NCI-H1105 treated with DMSO at 0.1 percent for 48 hours (cell line): ENCODE results near the gene ASXL1.

Source experiments
- DNase-seq: peaks from one replicate; lab custom pipeline; 2025; lab: John Stamatoyannopoulos, UW

The ASXL1 gene

DNA sequence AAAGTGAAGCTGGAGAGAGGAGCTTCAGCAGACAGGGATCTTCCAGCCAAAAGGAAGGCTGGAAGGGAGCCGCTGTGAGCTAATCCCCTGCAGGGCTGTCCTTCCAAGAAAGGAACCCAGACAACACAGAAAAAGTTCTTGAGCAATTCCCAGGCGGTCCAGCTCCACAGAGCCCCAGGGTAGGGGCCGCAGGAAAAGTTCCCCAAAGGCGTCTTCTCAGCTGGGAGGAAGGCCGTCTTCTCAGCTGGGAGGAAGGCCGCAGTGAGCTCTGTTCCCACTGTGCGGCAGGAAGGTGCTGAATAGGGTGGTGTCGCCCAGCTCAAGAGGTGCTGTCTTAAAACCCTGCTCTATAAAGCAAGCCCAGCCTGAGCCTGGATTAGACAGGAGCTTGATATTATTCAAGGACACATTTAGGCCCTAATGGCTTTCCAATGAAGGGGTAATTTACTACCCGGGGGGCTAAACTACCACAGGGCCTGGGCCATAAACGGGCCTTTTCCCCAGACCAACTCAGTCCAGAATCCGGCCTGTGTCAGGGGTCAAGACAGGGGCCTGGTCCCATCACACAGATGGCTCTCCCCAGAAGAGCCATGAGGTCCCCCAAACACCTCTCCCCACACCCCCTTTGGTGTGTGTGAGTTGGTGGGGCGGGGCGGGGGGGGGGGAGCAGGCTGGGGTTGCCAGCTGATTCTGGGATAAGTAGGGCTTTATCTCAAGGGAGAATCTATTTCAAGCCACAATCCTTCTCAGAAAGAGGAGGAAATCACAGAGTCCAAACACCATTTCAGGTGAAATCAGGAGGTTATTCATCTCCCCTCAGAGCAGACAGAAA lies 123.4 kb downstream of the ASXL1 start:
- DNase-seq, result no peak

DNA sequence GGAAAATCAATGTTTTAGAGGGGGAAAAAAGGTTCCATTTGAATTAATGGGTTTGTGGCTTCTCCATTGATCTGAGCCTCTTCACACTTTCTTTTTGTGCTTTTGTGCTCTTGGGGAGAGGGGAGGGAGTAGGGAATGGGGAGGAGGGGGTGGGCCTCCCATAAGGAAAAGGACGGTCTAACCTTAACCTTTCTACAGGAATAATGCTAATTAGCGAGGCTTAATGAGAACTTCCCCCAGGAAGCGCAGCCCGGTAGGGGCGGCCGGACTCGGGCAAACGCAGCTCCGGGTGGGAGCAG lies 124.0 kb downstream of the ASXL1 start:
- no peak for DNase-seq

DNA sequence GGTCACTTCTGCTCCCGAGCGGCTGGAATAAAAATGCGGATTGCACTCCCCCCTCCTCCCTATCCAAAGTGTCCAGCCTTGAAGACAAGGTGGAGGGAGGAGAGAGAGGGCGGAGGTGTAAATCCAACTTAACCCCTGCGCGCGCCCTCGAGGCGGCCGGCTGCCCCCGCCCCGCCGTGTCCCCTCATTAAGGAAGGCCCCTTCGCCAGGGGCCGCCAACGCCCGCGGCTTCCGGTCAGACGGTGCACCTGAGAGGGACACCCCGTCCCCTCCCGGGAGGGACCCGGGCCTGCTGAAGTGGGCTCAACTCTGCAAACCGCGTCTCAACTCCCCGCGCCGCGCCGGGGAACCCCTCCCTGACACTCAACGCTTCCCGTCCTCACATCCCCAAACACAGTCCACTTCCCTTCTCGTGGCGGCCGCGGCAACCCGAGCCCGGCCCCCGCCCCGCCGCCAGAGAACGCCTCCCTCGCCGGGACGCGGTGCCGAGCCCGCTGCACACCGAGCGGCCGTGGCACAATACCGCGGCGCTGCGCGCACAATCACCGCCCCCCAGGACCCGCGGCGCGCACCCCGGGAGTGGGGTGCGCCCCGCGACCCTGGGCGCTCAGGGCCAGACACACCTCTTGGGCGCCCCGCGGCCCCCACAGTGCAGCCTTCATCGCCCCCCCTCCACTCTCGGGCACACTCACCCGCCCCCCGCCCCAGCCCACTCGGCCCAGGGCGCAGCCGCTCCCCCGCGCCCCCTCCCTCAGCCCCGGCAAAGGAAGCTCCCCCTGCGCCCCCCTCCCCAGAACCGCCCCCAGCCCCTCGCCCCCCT lies 124.5 kb downstream of the ASXL1 start:
- no peak for DNase-seq

DNA sequence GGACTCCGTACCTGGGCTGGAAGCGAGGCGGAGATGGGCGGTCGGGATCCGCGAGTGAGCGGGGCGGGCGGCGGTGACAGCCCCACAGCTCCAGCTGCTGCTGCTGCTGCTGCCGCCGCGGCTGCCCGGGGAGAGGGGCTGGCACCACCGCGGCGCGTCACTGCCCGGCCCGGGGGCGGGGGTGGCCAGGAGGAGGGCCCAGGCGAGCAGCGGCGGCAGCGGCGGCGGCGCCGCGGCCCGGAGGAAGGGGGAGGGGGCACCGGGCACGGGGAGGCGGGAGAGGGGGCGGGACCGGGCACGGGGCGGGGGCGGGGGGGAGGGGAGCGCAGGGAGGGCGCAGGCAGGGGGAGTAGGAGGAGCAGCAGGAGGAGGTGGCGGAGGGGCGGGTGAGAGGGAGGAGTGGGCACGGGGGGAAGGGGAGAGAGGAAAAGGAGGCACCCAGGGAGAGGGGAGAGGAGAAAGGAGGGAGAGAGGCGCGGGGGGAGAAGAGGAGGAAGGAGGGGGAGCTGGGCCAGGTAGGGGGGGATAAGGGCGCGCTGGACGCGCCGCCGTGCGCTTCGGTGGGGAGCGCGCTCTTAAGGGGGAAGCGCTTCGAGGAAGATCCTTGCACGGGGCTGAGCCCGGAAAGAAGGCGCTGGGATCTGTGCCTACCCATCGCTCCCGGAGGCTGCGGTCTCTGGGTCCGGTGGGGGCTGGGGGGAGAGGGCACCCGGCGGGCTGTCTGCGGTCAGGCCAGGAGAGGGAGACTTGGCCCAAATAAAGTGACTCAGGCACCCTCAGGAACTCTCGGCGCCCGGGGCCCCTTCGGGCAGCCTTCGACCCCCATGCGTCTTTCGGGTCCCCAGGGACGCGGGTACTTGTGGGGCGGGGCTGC lies 125.5 kb downstream of the ASXL1 start:
- DNase-seq, result peak; percentile 82

DNA sequence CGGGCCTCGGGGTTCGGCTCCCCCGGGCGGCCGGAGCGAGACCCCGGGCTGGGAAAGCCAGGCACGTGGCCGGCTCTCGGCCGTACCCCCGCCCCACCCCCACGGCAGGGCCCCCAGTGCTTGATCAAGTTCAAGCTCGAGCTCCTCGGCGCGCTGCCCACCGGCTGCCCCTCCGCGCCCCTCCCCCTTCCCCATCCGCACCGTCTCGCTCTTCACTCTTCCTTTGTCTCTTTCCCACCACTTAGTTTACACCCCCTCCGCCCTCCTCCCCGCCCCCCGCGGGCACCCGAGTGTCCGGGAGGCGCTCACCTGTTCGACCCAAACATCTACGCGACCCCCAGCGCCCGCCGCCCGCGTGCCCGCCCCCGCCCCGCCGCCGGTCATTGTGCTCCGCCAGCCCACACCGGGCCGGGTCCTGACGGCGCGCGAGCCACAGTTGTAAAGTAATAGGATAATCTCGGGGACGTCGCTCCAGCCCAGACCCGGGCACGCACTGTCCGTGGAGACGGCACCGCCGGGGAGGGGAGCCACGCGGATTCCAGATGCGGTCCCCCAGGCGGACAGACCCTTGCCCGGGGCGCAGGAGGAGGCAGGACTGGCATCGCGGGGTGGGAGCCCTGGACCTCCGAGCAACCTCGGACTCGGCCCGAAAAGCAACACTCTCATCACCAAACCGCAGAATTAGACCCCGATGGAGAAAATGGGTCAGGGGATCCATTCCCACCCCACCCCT lies 126.3 kb downstream of the ASXL1 start:
- DNase-seq, result peak; percentile 55

- DNase-seq, result peak; percentile 82
Observed at GRCh38 chr20:32484958-32485769, 127.0 kb downstream of the ASXL1 start.

DNA sequence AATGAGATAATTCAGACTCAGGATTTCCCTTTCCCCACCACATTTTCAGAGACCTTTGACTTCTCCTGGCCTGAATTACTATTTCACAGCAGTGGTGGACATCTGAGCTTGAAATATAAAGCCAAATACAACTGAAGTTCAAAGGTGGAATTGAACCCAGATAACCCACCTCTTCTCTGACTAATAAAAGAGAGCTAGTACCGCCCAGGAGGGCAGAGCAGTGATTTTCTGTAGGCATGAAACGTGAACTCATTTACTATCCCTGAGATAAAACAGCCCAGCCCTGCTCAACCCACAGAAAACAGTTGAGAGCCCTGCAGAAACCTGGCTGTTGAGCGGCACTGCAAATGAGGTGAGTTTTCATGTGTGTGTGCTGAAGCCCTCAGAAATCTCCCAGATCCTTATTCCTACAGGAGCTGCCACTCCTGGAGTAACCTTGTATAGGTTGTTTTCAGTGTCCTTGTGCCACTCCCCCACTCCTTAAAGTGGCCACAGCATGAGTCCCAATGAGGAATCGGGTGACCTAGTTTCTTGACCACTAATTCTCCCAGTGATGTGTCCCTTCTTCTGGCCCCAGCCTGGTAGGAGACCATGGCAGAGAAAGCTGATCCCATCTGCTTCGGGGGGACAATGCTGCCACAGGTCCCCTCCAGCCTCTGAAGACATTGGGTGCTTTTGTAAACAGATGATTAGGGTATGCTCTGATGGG lies 127.8 kb downstream of the ASXL1 start:
- no peak for DNase-seq

DNA sequence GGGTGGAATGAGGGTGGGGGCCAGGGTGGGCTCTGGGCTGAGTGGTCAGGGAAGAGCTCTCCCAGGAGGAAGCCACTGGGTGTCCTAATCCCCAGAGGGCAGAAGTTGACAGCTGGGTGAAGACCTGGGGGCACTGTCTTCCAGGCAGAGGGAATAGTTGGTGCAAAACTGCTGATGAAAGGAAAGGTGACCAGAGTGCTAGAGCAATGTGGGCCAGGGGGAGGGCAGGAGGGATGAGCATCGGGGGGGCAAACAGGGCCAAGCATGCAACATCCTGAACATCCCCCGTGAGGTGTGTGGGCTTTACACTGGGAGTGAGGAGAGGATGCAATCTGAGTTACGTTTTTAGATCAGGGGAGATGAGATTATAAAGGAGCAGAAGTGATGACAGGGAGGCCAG lies 129.2 kb downstream of the ASXL1 start:
- DNase-seq, result no peak

GRCh38 chr20:32488066-32488838 lies 130.1 kb downstream of the ASXL1 start:
- DNase-seq, result no peak
